ENCODE results near the gene SCART1. TPM values are rescaled to one million over a fixed set of nuclear protein-coding genes. Genes with fewer than 3 reads are reported as not detected.

Gene SCART1
- total and polyA plus RNA-seq, 2 donors (not counting 1 experiment from before 2014, with no cell fraction given) = 0.84 to 2.5 TPM

GRCh38 chr10:133484818-133485217, 31.1 kb downstream of the SCART1 start:
- H3K27me3 ChIP-seq (ENCODE audit: control insufficient read depth, insufficient read depth, low read length) = no peaks in the 10 kb centered on the region
- no peaks in the 10 kb centered on the region for H3K9me3 ChIP-seq (ENCODE audit: control insufficient read depth, insufficient read depth, low read depth, low read length)
- no peaks in the 10 kb centered on the region for H3K79me2 ChIP-seq (ENCODE audit: control insufficient read depth, insufficient read depth, low read length)
- H3K27ac ChIP-seq (ENCODE audit: insufficient read depth, low read length) = no peak overlapping the region
- DNase-seq (ENCODE audit: low read depth in 2 of 2) = no peak
- TF ChIP-seq EZH2 (IDR thresholded peaks at IDR 0.05; ENCODE audit: low read length, missing control alignments) = no peak
- no peak overlapping the region for H3K4me2 ChIP-seq (ENCODE audit: extremely low read depth, insufficient read depth, low read length)
- no peak overlapping the region for H2AFZ ChIP-seq (ENCODE audit: low read length)
- H4K20me1 ChIP-seq (ENCODE audit: control insufficient read depth, extremely low read depth, insufficient read depth, low read length) = no peaks in the 10 kb centered on the region
- no peak overlapping the region for H3K9ac ChIP-seq (ENCODE audit: insufficient read depth, low read length)
- no peaks in the 10 kb centered on the region for H3K36me3 ChIP-seq (ENCODE audit: control insufficient read depth, insufficient read depth, low read length)
- H3K4me3 ChIP-seq (replicated peaks in 1 of 4; ENCODE audit: control extremely low read depth in 1 of 4, insufficient read depth in 1 of 4, low read depth in 3 of 4, low read length in 4 of 4) = no peak overlapping the region
- no peaks in the 10 kb centered on the region for H3K4me1 ChIP-seq (ENCODE audit: control insufficient read depth, extremely low read depth, insufficient read depth, low read length)

GRCh38 chr10:133487085-133487484, 33.3 kb downstream of the SCART1 start:
- TF ChIP-seq EZH2 (IDR thresholded peaks at IDR 0.05; ENCODE audit: low read length, missing control alignments) (no peak), CTCF (conservative IDR thresholded peaks at IDR 0.05 in 1 of 2, IDR thresholded peaks at IDR 0.05 in 1 of 2; ENCODE audit: low read depth in 1 of 2, low read length in 2 of 2) (no peak)
- no peaks in the 10 kb centered on the region for H4K20me1 ChIP-seq (ENCODE audit: control insufficient read depth, extremely low read depth, insufficient read depth, low read length)
- no peaks in the 10 kb centered on the region for H3K4me1 ChIP-seq (ENCODE audit: control insufficient read depth, extremely low read depth, insufficient read depth, low read length)
- no peak overlapping the region for H3K27ac ChIP-seq (ENCODE audit: insufficient read depth, low read length)
- H3K36me3 ChIP-seq (ENCODE audit: control insufficient read depth, insufficient read depth, low read length) = no peaks in the 10 kb centered on the region
- H3K27me3 ChIP-seq (ENCODE audit: control insufficient read depth, insufficient read depth, low read length) = no peaks in the 10 kb centered on the region
- no peak overlapping the region for H3K4me2 ChIP-seq (ENCODE audit: extremely low read depth, insufficient read depth, low read length)
- no peak for DNase-seq (ENCODE audit: low read depth in 2 of 2)
- H3K9ac ChIP-seq (ENCODE audit: insufficient read depth, low read length) = no peak overlapping the region
- H3K79me2 ChIP-seq (ENCODE audit: control insufficient read depth, insufficient read depth, low read length) = no peaks in the 10 kb centered on the region
- no peaks in the 10 kb centered on the region for H3K9me3 ChIP-seq (ENCODE audit: control insufficient read depth, insufficient read depth, low read depth, low read length)
- H2AFZ ChIP-seq (ENCODE audit: low read length) = no peak overlapping the region
- no peak overlapping the region for H3K4me3 ChIP-seq (replicated peaks in 1 of 4; ENCODE audit: control extremely low read depth in 1 of 4, insufficient read depth in 1 of 4, low read depth in 3 of 4, low read length in 4 of 4)

- no peak for DNase-seq (ENCODE audit: low read depth in 2 of 2)
- Histone ChIP-seq H3K9me3 (ENCODE audit: control insufficient read depth, insufficient read depth, low read depth, low read length) (no peaks in the 10 kb centered on the region), H4K20me1 (ENCODE audit: control insufficient read depth, extremely low read depth, insufficient read depth, low read length) (no peaks in the 10 kb centered on the region), H3K79me2 (ENCODE audit: control insufficient read depth, insufficient read depth, low read length) (no peaks in the 10 kb centered on the region), H3K36me3 (ENCODE audit: control insufficient read depth, insufficient read depth, low read length) (no peaks in the 10 kb centered on the region), H3K4me1 (ENCODE audit: control insufficient read depth, extremely low read depth, insufficient read depth, low read length) (no peaks in the 10 kb centered on the region), H3K4me3 (replicated peaks in 1 of 4; ENCODE audit: control extremely low read depth in 1 of 4, insufficient read depth in 1 of 4, low read depth in 3 of 4, low read length in 4 of 4) (no peak overlapping the region), H3K4me2 (ENCODE audit: extremely low read depth, insufficient read depth, low read length) (no peak overlapping the region), H3K27me3 (ENCODE audit: control insufficient read depth, insufficient read depth, low read length) (no peaks in the 10 kb centered on the region), H2AFZ (ENCODE audit: low read length) (no peak overlapping the region), H3K27ac (ENCODE audit: insufficient read depth, low read length) (no peak overlapping the region), H3K9ac (ENCODE audit: insufficient read depth, low read length) (no peak overlapping the region)
- TF ChIP-seq EZH2 (IDR thresholded peaks at IDR 0.05; ENCODE audit: low read length, missing control alignments) = no peak
- no peak for TF ChIP-seq CTCF (conservative IDR thresholded peaks at IDR 0.05 in 1 of 2, IDR thresholded peaks at IDR 0.05 in 1 of 2; ENCODE audit: low read depth in 1 of 2, low read length in 2 of 2)
Measured at GRCh38 chr10:133488354-133488753, 34.6 kb downstream of the SCART1 start.

All from fibroblast of lung (primary cell).